GM21737 (cell line): ENCODE measurements around the gene C17orf67.

ENCODE experiments used
- ATAC-seq: cut with Tn5 transposase; IDR thresholded peaks from one replicate; pipeline ENCODE4 v1.9.1; 2021; ENCODE audit warnings: mild to moderate bottlenecking, moderate library complexity; ENCODE audit not compliant: unreplicated experiment

C17orf67 gene

DNA sequence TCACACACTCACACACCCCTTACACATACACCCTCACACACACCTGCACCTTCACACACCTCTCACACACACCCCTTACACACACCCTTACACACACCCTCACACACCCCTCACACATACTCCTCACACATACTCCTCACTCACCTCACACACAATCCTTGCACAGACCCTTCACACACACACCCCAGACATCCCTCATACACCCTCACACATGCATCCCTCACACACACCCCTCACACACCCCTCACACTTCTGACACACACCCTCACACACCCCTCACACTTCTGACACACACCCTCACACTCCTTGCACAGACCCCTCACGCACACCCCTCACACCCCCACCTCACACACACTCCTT lies 23.9 kb downstream of the C17orf67 start:
- no peak for ATAC-seq

DNA sequence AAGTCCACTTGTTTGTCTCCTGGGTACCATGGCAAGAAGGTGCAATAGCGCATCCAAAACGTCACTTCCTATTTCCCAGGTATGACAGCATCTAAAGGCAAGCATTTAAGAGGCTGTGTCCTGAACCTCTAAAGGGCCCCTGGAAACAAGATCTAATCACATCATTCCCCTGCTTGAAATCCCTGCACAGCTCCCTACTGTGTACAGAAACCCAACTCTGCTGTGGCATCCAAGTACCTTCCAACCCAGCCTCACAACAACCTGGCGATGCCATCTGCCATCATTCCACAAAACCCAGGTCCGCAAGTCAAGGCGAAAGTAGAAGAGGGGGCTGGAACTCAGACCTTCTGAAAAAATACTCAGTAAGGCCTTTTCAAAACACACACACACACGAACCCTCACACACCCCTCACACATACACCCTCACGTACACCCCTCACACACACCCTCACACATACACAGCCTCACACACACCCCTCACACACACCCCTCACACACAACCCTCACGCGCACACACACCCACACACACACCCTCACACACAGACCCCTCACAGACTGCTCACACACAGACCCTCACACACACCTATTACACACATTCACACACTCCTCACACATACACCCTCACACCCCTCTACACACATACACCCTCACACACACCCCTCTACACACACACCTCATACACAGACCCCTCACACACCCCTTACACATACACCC lies 24.5 kb downstream of the C17orf67 start:
- no peak for ATAC-seq

DNA sequence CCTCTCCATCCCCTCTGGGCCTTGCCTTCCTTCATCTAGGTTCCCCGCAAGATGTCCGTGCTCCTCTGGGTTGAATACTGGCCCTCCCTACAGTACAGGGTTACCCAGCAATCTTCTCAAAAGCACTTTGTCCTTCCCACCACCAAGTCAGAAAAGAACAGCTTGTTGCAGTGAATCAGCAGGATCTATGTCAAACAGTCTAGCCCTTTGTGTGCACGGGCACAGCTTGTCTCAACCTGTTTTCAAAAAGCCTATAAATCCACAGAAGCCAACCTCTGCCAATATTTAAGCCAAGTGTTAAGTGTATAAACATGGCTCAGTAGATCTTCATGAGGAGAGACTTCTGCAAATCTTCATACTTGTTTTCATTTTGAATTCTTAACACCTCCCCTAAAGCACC lies 25.2 kb downstream of the C17orf67 start:
- no peak for ATAC-seq

DNA sequence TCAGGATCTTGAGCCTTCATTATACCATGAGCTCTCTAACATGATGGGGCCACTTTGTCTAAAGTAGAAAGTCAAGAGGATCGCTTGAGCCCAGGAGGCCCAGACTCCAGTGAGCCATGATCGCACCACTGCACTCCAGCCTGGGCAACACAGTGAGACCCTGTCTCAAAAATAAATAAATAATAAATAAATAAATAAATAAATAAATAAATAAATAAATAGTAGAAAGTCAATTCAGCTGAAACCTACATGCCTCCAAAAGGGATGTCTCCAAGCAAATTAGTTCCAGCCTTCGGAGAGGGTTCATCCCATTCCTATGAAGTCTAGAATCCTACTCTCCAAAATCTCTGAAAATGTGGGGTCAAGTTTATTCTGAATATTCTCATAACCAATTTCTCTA lies 26.0 kb downstream of the C17orf67 start:
- no peak for ATAC-seq

DNA sequence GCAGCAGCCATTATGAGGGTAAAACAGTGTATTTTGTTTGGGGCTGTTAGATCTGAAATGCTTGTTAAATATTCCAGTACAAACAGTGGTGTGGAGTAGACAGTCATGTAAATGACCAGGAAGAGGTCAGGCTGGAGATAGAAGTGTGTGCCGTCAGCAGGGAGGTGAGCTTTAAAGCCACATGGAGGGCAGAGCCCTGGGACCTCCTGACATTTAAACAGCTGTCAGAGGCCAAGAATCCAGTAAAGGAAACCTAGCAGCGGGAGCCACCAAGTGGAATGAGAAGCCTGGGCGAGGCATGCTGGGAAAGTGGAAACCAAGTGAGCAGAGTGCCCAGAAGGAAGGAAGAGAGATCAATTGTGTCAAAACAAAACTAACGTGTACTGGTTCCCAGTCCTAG lies 26.8 kb downstream of the C17orf67 start:
- ATAC-seq = no peak

DNA sequence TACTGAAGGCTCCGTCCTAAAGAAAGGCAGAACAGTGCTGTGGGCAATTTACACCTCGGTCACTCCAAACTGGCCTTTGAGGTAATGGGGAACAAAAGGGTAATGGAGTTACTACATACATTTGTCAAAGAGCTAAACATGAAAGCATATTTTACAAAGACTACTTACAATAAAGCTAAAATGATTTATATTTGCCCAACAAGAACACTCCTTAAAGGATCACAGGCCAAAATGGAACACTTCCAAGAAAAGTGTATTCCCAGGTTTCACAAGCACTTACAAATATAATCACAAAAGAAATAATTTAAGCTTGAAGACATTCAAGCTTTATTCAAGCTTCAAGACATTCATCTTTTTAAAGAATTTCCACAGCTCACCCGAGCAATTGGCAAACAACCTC lies 29.3 kb downstream of the C17orf67 start:
- ATAC-seq = no peak

DNA sequence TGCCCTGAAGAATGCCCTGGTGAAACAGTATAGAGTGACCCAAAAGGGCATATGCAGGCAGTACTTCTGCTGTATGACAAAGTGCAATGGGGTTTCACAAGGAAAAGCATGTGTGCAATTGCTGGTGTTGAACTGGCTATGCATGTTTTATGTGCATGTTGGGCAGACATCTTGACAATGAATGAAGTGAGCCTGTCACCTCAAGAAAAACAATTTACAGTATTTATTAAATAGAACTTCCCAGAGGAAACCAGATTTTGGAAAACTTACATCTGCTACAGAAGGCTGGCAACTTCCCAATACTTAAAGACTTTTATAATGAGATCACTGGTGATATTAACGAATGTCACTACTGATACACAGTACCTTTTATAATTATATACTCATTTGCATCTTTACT lies 30.6 kb downstream of the C17orf67 start:
- ATAC-seq = no peak

DNA sequence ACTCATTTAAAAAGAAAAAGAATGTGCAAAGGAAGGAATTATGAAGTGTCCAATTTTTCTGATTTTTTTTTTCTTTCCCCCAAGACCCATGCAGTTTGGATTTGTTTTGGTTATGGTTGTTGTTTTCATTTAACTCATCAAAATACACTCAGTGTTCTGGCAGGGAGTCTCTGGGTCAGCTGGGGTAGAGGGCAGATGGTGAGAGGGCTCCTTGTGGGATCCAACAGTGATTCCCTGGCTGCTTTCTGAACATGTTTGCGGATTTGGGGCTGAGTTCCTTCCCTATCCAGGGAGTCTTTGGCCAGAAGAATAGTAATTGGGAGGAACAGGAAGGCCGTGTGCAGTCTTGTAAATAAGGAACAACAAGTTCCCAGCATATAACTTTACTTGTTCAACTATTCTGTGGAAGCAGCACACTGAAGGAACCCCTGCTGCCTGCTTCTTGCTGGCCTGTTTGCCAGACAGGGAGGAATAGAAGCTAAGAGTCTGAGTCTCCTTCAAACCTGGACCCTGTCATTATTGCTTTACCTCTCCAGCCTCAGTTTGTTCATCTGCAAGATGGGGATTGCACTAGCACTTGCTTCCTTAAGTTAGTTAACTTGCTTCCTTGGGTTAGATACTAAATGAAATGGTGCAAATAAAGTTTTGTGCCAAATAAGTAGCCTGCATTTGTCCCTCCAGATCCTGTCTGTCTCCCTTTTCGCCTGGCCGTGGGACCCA lies 32.1 kb downstream of the C17orf67 start:
- ATAC-seq = no peak

DNA sequence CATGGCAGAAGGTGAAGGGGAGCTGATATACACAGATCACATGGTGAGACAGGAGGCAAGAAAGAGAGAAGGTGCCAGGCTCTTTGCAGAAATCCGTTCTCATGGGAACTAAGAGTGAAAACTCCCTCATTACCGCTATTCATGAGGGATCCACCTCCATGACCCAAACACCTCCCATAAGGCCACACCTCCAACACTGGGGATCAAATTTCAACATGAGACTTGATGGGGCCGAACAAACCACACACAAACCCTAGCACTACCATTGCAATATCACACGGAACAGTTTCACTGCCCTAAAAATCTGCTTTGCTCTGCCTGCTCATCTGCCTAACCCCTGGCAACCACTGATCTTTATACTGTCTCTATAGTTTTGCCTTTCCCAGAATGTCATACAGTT lies 34.8 kb downstream of the C17orf67 start:
- no peak for ATAC-seq

DNA sequence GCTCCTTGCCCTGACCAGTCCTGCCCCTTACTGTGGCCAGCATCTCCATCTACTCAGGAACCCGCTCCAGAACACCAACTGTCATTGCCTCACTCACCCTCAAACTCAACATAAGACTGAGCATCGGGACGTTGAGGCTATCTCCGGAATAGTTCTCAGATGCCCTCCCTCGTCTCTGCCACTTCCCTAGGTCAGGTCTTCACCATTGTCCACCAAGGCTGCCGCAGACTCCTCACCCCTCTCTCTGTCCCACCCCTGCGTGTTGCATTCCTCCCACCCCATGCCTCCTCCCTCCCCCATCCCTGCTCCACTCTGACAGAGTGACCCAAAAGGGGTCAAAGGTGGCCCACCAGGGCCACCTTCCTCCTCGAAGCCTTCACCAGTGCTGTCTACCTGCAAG lies 37.2 kb downstream of the C17orf67 start:
- ATAC-seq = no peak

DNA sequence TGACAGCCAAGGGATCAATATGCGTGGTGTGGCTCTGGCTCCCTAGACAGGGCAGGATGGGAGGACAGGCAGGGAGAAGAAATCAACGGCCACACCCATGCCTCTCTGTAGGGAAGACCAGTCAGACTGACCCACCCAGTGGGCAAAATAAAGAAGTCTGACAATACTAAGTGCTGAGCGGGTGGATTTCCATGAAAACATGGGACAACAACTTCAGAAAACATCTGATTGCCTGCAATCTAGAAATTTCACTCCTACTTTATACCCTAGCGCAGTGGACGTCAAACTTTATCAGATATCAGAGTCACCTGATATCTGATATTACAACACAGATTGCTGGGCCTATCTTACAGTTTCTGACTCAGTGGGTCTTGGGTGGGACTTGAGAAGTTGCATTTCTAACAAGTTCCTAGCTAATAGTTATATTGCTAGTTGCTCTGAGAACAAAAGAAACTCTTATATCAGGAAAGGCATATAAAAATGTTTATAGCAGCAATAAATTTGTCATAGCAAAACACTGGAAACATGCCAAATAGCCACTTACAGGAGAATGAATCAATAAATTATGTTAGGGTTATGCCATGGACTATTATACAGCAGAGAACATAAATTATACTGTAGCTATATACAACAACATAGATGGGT lies 38.4 kb downstream of the C17orf67 start:
- no peak for ATAC-seq

DNA sequence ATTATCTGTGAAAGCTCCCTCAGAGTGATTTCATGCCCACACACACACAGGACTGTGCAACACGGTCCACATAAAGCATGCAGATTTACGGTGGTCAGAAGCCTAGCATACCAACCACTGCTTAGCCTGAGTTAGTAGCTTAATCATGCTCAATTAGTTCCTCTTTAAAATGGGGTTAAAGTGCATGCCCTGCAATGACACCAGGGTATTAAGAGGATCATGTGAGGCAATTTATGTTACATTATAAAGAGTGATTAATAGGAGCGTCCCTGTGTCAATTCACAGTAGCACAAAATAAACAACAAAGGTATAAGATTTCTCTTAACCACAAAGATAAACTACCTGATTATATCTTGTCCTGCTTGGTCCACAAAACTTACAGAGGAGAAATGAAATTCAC lies 39.8 kb downstream of the C17orf67 start:
- no peak for ATAC-seq

DNA sequence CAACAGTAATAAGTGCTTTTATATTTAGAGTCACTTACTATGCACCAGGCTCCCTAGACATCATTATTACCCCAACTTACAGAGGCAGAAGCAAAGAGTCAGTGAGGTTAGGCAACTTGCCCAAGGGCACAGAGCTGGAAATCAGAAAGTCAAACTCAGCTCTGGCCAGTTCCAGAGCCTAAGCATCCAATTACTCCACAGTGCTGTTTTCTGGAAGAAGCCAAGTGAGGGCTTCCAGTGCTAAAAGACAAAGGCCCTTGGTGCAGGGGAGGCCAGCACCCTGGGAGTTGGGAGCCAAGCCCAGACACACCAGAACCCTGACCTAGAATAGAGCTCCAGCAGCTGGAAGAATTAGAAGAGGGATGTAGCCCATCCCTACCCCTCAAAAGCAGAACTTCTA lies 40.2 kb downstream of the C17orf67 start:
- no peak for ATAC-seq

DNA sequence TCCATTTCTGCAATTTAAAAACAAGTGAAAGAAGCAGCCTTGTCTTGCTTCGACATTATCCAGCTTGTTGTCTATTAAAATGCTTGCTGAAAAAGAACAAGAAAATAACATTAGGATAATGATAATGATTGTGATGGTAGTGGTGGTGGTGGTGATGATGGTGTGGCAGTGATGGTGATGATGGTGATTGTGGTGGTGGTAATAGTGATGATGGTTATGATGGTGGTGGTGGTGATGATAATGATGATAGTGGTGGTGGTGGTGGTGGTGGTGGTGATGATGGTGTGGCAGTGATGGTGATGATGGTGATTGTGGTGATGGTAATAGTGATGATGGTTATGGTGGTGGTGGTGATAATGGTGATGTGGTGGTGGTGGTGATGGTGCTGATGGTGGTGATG lies 41.5 kb downstream of the C17orf67 start:
- ATAC-seq = no peak

DNA sequence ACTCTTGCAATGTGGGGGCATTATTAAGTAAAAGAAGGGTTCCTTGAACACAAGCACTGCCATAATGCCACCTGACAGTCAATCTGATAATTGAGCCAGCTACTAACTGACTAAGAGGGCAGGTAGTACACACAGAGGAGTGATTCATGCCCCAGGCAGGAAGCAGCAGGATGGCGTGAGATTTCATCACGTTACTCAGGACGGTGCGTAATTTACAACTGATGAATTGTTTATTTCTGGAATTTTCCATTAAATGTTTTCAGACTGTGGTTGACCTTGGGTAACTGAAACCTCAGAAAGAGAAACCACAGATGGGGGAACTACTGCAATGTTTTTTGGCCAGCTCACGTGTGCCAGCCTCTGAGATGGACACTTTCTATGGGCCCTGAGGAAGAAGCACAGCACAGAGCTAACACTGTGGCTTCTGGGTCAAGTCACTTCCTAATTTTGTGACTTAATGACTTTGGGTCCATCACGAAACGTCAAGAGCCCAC lies 46.7 kb downstream of the C17orf67 start:
- peak; percentile 64 for ATAC-seq

DNA sequence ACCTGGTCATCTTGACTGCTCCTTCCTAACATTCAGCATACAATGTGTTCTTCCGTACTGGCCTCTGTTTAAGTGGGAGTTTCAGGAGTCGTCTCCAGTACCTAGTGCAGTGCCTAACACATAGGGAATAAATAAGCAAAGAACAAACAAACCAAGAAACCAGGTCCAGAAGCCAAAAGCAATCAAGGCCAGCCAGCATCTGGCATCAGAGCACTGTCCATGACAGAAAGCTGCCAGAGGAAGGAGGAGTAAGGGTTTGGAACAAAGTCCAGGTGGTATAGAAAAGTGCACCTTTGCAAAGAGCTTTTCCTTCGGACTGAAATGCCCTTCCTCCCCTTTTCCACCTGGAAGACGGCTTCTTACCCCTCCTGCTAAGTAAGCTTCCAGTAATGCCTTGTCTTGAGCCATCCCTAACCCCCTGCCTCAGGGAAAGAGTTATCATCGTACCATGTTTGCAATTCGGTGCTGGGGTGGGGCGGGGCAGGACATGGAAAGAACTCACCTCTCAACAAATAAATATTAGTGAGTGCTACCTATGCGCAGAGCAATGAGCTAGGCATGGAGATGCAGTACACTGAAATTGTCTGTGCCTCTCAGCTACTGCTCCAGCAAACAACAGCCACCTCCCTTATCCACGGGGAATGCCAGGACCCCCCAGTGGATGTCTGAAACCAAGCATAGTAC lies 47.6 kb downstream of the C17orf67 start:
- no peak for ATAC-seq

DNA sequence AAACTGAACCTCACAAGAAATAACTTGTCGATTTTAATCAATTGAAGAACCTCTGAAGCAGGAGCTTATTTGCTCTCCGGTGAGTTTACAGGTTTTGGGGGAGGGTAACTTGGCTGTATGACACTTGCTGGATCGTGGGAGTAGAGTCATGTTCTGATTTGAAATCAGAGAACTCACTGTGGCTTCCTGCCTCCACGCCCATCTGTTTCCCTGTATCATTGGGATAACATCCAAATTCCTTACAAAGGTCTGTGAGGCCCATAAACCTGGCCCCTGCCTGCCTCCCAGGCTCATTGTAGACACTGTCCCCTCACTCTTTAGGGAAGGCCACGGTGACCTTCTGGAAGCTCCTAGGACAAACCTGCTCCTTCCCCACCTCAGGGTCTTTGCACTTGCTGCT lies 48.3 kb downstream of the C17orf67 start:
- no peak for ATAC-seq

DNA sequence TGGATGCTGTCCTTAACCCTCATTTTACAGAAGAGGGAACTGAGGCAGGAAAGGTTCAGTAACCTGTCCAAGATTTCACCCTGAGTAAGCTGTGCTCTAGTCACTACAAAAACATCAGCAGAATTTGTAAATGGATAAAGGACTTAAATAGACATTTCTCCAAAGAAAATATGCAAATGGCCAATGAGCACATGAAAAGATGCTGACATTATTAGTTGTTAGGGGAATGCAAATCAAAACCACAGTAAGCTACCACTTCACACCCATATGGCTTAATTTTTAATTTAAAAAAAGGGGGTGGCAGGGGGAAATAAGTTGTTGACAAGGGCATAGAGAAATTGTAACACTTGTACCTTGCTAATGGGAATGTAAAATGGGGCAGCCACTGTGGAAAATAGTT lies 51.4 kb downstream of the C17orf67 start:
- no peak for ATAC-seq

DNA sequence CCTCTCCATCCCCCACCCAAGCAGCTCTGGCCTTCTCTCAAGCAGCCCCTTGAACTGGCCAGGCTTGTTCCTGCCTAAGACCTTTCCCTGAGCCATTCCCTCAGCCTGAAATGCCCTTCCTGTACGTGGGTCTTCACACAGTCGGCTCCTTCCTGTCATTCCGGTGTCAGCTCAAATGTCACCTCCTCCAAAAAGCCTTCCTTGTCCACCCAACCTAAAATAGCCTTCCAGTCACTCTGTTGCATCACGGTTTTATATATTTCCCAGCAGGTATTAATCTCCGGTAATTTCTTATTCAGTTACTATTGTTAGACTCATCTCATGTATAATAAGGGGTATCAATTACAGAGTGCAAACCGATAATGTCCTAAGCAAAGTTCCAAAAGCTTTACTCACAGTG lies 51.8 kb downstream of the C17orf67 start:
- ATAC-seq = no peak

DNA sequence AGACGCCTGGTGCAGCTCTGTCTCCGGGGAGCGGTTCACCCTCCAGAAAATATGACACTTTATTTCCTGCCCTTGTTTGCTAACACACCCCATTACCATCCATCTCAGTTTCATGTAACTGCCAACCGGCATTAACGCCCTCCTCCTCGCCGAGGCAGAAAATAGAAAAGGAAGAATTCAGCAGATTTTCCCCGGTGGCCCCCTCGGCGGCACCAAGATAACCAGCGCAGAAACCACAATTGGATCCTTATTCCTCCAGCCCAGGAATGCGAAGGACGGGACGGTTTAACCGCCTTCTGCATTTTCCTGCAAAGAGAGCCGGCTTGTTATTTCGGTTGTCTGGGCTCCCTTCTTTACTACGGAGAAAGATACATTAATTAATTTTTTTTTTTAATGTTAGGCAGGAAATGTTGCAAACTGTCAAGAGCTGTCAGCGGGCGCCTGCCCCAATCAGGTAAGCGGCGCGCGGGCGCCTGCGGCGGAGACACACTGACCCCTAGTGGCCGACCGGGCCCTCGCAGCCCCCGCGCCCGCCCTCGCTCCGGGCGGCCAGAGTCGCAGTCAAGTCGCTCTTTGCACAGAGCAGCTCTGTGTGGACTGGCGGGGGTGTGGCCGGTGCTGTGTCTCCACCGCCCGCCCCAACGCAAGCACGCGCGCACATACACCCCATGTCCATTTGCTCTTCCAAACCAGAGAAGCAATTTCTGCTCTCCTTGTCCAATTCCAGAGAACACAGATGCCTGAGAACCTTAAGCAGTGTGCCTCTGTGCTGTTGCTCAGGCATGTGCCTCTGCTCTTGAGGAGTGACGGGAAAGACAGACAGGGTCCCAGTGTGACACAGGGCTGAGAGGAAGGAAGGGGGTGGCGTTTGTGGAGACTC lies 53.6 kb downstream of the C17orf67 start:
- peak; percentile 89 for ATAC-seq

DNA sequence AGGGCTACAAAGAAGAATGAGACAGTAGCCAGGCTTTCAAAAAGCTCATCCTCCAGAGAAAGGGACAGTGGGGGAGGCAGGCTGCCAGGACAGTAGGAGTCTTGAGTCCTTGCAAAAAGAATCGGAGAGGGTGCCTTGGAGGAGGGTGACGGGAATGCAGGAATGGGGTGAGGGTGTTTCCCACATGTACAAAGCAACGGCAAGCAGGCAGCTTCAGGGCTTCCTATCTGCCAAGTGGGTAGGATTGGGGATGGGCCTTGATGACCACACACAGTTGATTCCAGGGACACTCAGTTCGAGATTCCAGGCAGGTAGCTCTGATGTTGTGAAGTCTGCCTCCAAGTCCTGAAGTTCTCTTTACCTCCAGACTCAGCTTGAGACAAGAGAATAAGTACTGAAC lies 54.4 kb downstream of the C17orf67 start:
- ATAC-seq = no peak
